Chondrocyte (in vitro differentiated cells): Measurements from ENCODE around the gene ASIC2. TPM values are rescaled to one million over a fixed set of nuclear protein-coding genes. Genes with fewer than 3 reads are reported as not detected.
"Not testable (repeated sequence)": the region's sequence is repeated elsewhere in the genome, so short reads cannot be mapped to it uniquely, and the experiment has no call there.

ENCODE experiments used
- DNase-seq: peaks from one replicate; pipeline ENCODE4 v3.0.0; 2021; ENCODE audit warnings: mixed read lengths, low spot score
- H3K27ac Mint-ChIP-seq: one replicate; pipeline ENCODE4 v1.8.0; 2021; ENCODE audit warnings: mild to moderate bottlenecking, moderate library complexity, mixed read lengths; ENCODE audit not compliant: unreplicated experiment
- H3K27me3 Mint-ChIP-seq: 2 replicates; pipeline ENCODE4 v1.8.0; 2021; ENCODE audit warnings: low read depth, mixed read lengths
- H3K36me3 Mint-ChIP-seq: 2 replicates; pipeline ENCODE4 v1.8.0; 2021; ENCODE audit warnings: low read depth, mixed read lengths
- H3K4me1 Mint-ChIP-seq: 2 replicates; pipeline ENCODE4 v1.8.0; 2021; ENCODE audit warnings: low read depth, mild to moderate bottlenecking, mixed read lengths
- H3K4me3 Mint-ChIP-seq: one replicate; pipeline ENCODE4 v1.8.0; 2021; ENCODE audit warnings: mild to moderate bottlenecking, moderate library complexity, mixed read lengths; ENCODE audit not compliant: unreplicated experiment
- H3K9me3 Mint-ChIP-seq: 2 replicates; pipeline ENCODE4 v1.8.0; 2021; ENCODE audit warnings: low read depth, mixed read lengths
- total RNA-seq: library from RNA; stranded (reverse); gene quantifications from 3 replicates; pipeline ENCODE4 v1.2.1, GENCODE V29; 2021
- TF ChIP-seq, protein P1 (sequence below): fragments of 200-600 bp; sonication (generic); IDR thresholded peaks from 2 replicates; pipeline ENCODE4 v1.5.0; 2021; ENCODE audit warnings: antibody characterized with exemption, mild to moderate bottlenecking, moderate library complexity

ASIC2 gene
- total RNA-seq, 1 donor from 2014 or later, result not detected

DNA sequence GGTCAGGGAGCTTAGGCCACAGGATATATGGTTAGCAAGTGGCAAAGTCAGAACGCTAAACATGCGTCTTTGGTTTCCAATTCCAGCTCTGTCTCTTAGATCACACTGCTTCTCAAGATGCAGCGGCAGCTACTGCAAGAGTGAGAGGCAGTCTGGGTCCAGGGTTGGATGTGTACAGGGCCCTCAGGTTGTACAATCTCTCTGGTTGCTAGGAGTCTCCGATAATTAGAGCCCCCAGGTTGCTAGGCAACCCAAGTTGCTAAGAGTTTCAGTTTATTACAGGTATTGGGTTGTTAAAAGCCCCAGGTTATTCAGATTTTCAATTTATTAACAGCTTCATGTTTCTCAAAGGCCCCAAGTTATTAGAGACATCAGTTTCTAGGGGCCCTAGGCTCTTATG is 317.0 kb downstream of the ASIC2 start:
- DNase-seq, result no peak
- TF ChIP-seq, protein P1, sequence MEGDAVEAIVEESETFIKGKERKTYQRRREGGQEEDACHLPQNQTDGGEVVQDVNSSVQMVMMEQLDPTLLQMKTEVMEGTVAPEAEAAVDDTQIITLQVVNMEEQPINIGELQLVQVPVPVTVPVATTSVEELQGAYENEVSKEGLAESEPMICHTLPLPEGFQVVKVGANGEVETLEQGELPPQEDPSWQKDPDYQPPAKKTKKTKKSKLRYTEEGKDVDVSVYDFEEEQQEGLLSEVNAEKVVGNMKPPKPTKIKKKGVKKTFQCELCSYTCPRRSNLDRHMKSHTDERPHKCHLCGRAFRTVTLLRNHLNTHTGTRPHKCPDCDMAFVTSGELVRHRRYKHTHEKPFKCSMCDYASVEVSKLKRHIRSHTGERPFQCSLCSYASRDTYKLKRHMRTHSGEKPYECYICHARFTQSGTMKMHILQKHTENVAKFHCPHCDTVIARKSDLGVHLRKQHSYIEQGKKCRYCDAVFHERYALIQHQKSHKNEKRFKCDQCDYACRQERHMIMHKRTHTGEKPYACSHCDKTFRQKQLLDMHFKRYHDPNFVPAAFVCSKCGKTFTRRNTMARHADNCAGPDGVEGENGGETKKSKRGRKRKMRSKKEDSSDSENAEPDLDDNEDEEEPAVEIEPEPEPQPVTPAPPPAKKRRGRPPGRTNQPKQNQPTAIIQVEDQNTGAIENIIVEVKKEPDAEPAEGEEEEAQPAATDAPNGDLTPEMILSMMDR, result no peak

DNA sequence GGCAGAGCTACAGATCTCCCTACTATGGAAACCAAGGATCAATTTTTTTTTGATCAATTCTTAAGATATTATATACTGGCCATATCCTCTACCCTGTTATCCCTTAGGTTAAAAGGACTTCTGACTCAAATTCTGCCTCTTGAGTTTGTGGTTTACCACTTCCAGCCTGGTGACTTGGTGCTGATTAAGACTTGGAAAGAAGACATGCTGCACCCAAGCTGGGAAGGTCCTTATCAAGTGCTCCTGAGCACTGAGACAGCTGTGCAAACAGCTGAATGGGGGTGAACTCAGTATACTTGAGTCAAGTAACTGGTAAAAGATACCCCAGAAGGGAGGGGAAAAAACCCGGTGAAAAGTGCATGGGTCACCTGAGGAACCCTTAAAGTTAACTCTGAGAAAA is 321.9 kb downstream of the ASIC2 start:
- TF ChIP-seq, protein P1, result no peak
- H3K27ac Mint-ChIP-seq, result no peak overlapping the region
- H3K27me3 Mint-ChIP-seq, result peaks cover 18% of the 10 kb centered on the region
- H3K9me3 Mint-ChIP-seq, result peaks cover 9% of the 10 kb centered on the region
- no peaks in the 10 kb centered on the region for H3K36me3 Mint-ChIP-seq
- H3K4me1 Mint-ChIP-seq, result no peaks in the 10 kb centered on the region
- no peak overlapping the region for H3K4me3 Mint-ChIP-seq
- no peak for DNase-seq

More for the DNA sequence above, 317.0 kb downstream of the ASIC2 start:
- Mint-ChIP-seq H3K27me3 (peaks cover 24% of the 10 kb centered on the region), H3K4me3 (no peak overlapping the region), H3K9me3 (no peaks in the 10 kb centered on the region), H3K4me1 (no peaks in the 10 kb centered on the region), H3K36me3 (no peaks in the 10 kb centered on the region), H3K27ac (no peak overlapping the region)

DNA sequence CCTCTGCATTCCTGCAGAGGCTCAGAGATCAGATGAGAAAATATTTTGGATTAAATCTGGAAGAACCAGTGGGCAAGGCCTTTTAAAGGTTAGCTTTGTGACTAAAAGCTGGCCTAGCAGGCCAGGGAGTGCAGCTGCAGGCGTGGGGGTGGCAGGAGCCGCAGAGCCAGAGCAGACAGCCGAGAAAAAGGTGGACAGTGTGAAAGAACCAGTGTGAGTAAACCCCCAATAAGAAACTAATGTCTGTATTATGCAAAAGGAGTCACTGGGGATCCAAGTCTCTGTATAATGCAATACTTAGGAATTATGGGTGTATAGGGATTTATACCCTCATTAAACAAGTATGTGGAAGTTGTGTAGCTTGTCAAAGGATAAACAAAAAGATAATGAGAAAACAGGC is 322.8 kb downstream of the ASIC2 start:
- peaks cover 23% of the 10 kb centered on the region for H3K27me3 Mint-ChIP-seq
- no peaks in the 10 kb centered on the region for H3K36me3 Mint-ChIP-seq
- DNase-seq, result no peak
- H3K27ac Mint-ChIP-seq, result no peak overlapping the region
- TF ChIP-seq, protein P1, result no peak
- H3K4me1 Mint-ChIP-seq, result no peaks in the 10 kb centered on the region
- no peak overlapping the region for H3K4me3 Mint-ChIP-seq
- H3K9me3 Mint-ChIP-seq, result peaks cover 9% of the 10 kb centered on the region

DNA sequence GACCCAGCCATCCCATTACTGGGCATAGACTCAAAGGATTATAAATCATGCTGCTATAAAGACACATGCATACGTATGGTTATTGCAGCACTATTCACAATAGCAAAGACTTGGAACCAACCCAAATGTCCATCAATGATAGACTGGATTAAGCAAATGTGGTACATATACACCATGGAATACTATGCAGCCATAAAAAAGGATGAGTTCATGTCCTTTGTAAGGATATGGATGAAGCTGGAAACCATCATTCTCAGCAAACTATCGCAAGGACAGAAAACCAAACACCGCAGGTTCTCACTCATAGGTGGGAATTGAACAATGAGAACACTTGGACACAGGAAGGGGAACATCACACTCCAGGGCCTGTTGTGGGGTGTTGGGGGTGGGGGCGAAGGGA is 323.9 kb downstream of the ASIC2 start:
- H3K27ac Mint-ChIP-seq, result not testable (repeated sequence)
- peaks cover 31% of the 10 kb centered on the region for H3K27me3 Mint-ChIP-seq

DNA sequence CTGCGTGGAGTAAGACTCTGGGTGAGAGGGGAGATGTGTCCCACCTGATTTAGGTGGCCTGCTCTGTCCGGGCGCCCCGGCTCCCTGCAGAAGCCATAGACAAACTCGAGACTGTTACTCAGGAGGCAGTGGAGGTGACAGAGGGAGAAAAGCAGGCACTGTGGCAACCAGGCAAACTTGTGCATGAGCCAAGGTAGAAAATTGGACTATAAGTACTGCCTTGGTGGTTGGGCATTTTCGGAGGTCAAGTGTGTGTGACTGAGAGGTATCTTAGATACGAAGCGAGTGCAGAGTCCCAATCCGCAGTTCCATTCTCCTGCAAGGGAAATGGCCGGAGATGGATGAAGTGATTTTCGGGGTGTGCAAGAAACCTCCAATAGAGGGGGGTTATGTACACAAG is 328.6 kb downstream of the ASIC2 start:
- Mint-ChIP-seq H3K27me3 (peaks cover 51% of the 10 kb centered on the region), H3K27ac (no peak overlapping the region), H3K36me3 (no peaks in the 10 kb centered on the region), H3K4me1 (no peaks in the 10 kb centered on the region), H3K4me3 (no peak overlapping the region), H3K9me3 (no peaks in the 10 kb centered on the region)
- no peak for DNase-seq
- TF ChIP-seq, protein P1, result no peak

More for the DNA sequence above, 323.9 kb downstream of the ASIC2 start:
- not testable (repeated sequence) for H3K9me3 Mint-ChIP-seq, H3K4me1 Mint-ChIP-seq, H3K36me3 Mint-ChIP-seq, H3K4me3 Mint-ChIP-seq, DNase-seq
